Cardiac ventricle fibroblast (primary cell): ENCODE measurements around the gene GPR12. TPM values are rescaled to one million over a fixed set of nuclear protein-coding genes. Genes with fewer than 3 reads are reported as not detected.

Experiments used
- total RNA-seq: library from RNA; depleted of rRNA; stranded (reverse); fragments of >200 nt; gene quantifications from 2 replicates; pipeline ENCODE4 v1.2.3, GENCODE V29; 2015

Gene GPR12, protein sequence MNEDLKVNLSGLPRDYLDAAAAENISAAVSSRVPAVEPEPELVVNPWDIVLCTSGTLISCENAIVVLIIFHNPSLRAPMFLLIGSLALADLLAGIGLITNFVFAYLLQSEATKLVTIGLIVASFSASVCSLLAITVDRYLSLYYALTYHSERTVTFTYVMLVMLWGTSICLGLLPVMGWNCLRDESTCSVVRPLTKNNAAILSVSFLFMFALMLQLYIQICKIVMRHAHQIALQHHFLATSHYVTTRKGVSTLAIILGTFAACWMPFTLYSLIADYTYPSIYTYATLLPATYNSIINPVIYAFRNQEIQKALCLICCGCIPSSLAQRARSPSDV
- total RNA-seq: not detected in 2 replicates

DNA sequence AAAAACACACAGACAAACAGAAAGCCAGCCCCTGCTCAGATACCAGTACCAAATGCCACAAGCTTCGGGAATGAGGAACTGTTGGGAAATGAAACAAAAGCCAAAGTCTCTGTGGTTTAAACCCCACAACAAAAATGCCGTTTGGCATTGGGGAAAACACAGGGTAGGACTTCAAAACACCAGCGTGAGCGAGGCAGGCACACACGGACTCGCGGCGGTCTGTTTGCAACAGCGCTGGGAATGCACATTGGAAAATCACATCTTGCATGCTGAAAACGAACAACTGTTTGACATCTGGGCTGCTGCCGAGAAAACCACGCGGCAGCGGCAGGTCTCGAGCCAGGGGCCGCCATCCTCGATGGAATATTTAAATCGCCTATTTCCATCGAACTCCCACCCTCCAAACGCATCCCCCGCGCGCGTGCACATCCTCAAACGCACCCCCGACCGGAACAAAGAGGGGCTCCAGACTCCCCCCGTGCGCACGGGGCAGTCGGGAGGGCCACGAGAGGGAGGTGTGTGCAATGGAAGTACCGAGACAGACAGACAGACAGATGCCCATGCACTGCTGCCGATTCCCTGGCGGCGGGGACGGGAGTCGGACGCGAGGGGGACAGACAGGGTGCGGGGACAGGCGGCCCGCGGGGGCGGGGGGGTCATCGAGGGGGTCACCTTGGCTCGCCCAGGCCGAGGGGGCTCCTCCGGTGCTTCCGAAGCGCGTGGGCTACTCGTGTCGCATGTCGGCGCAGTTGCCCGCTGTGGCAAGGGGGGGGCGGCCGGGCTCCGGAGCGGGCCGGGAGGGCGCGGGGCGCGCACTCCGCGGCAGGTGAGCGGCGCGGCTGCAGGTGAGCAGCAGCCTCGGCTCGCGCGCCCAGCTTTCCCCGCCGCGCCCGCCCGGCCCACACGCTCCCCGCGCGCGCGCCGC is at the start of gene GPR12:
GPR12 (minus strand) TSS at position 880 of the 925 bp plus-strand sequence. CDS start 959 bp downstream, outside the sequence.

Other genes starting within 250 kb of the GPR12 start
- gene WASF3, start 203.1 kb downstream of the GPR12 start, total RNA-seq: 14.4 and 17.8 TPM in 2 replicates